Subcutaneous abdominal adipose tissue (tissue), 5 donors: ENCODE measurements around the gene KLHL6.
"Not testable (repeated sequence)": the region's sequence is repeated elsewhere in the genome, so short reads cannot be mapped to it uniquely, and the experiment has no call there.

Experiments used
- H3K27ac ChIP-seq: one replicate; pipeline ENCODE4 v1.7.0; 2013; ENCODE audit warnings: low read depth, mild to moderate bottlenecking, inconsistent platforms, low read length, moderate library complexity
- H3K27me3 ChIP-seq, 5 donors: one replicate each; pipeline ENCODE4 v1.7.0; 2013; ENCODE audit warnings: low read length in 5 of 5, inconsistent platforms in 1 of 5; ENCODE audit not compliant: control insufficient read depth in 5 of 5, insufficient read depth in 4 of 5
- H3K36me3 ChIP-seq, 5 donors: one replicate each; pipeline ENCODE4 v1.7.0; 2013; ENCODE audit warnings: low read length in 5 of 5; ENCODE audit not compliant: control insufficient read depth in 5 of 5, insufficient read depth in 5 of 5
- H3K4me1 ChIP-seq, 5 donors: one replicate each; pipeline ENCODE4 v1.7.0; 2013; ENCODE audit warnings: low read length in 5 of 5, mild to moderate bottlenecking in 3 of 5, moderate library complexity in 1 of 5; ENCODE audit not compliant: control insufficient read depth in 5 of 5, insufficient read depth in 5 of 5
- H3K4me3 ChIP-seq, 5 donors: one replicate each; pipeline ENCODE4 v1.7.0; 2013; ENCODE audit warnings: low read length in 5 of 5, low read depth in 1 of 5
- H3K9ac ChIP-seq, 5 donors: one replicate each; pipeline ENCODE4 v1.7.0; 2013; ENCODE audit warnings: low read length in 5 of 5, mild to moderate bottlenecking in 4 of 5, moderate library complexity in 3 of 5
- H3K9me3 ChIP-seq, 5 donors: one replicate each; pipeline ENCODE4 v1.7.0; 2013; ENCODE audit warnings: low read length in 5 of 5; ENCODE audit not compliant: control insufficient read depth in 5 of 5
- donor health status: healthy.
- donor health status: healthy.
- donor health status: healthy.
- donor health status: healthy.
- donor health status: healthy.

Gene KLHL6

DNA sequence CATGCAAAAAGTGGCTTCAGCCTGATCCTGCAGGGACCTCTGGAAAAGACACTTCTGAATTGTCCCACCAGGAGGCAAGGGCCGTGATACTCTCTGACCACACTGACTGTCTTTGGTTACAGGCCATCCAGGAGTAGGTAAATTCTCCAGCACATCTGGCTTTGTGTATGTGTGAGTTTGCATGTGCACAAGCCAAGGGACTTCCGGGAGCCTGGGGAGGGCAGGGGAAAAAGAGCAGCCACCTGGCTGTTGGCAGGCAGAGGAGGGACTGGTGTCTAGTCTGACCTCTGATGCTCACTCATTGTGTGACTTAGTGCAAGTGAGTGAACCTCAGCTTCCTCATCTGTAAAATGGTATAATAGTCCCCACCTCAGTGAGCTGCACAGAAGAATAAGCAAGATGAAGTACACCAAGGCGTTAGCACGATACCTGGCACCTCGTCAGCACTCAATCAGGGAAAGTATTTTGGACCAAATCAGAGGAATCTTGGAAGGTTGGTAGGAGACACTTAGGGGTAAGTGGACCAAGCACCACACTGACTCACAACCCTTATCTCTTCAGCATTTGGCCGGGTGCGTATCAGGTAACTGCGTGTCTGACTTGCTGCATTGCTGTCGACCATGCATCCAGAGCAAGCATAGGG, 19.1 kb downstream of the KLHL6 start:
- no peak overlapping the region for H3K27ac ChIP-seq
- no peak overlapping the region for H3K9ac ChIP-seq
- H3K9me3 ChIP-seq = no peaks in the 10 kb centered on the region
- H3K27me3 ChIP-seq = peaks cover 0 to 3% (median 0%) of the 10 kb centered on the region in 5 donors
- no peaks in the 10 kb centered on the region for H3K36me3 ChIP-seq
- H3K4me1 ChIP-seq = peaks cover 5 to 37% (median 22%) of the 10 kb centered on the region in 5 donors
- no peak overlapping the region for H3K4me3 ChIP-seq

GRCh38 chr3:183534249-183534648, 21.3 kb downstream of the KLHL6 start:
- Histone ChIP-seq H3K27me3 (peaks cover 0 to 3% (median 0%) of the 10 kb centered on the region in 5 donors), H3K9me3 (no peaks in the 10 kb centered on the region), H3K36me3 (no peaks in the 10 kb centered on the region), H3K27ac (no peak overlapping the region), H3K4me3 (no peak overlapping the region), H3K9ac (no peak overlapping the region), H3K4me1 (peaks cover 6 to 38% (median 14%) of the 10 kb centered on the region in 5 donors)

- H3K36me3 ChIP-seq = no peaks in the 10 kb centered on the region
- no peak overlapping the region for H3K9ac ChIP-seq
- no peak overlapping the region for H3K27ac ChIP-seq
- H3K9me3 ChIP-seq = no peaks in the 10 kb centered on the region
- H3K4me3 ChIP-seq = no peak overlapping the region
- H3K4me1 ChIP-seq = peaks cover 6 to 32% (median 14%) of the 10 kb centered on the region in 5 donors
- H3K27me3 ChIP-seq = peaks cover 0 to 3% (median 0%) of the 10 kb centered on the region in 5 donors
Observed at GRCh38 chr3:183533412-183534132, 21.9 kb downstream of the KLHL6 start.

- Histone ChIP-seq H3K27me3 (peaks cover 0 to 3% (median 0%) of the 10 kb centered on the region in 5 donors), H3K9ac (no peak overlapping the region), H3K4me1 (peaks cover 6 to 29% (median 12%) of the 10 kb centered on the region in 5 donors), H3K36me3 (no peaks in the 10 kb centered on the region), H3K9me3 (no peaks in the 10 kb centered on the region), H3K27ac (no peak overlapping the region), H3K4me3 (no peak overlapping the region)
Observed at GRCh38 chr3:183532620-183533411, 22.7 kb downstream of the KLHL6 start.

DNA sequence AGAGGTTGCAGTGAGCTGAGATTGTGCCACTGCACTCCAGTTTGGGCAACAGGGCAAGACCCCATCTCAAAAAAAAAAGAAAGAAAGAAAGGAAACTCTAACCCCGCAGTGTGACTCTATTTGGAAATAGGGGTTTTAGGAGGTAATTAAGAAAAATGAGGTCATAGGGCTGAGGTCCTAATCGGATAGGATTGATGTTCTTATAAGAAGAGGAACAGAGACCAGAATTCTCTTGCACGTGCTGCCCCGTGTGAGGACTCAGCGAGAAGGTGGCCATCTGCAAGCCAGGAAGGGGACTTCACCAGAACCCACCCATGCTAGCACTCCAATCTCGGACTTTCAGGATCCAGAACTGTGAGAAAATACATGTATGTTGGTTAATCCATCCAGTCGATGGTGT, 25.8 kb downstream of the KLHL6 start:
- H3K4me1 ChIP-seq = peaks cover 0 to 15% (median 1%) of the 10 kb centered on the region in 5 donors
- H3K36me3 ChIP-seq = no peaks in the 10 kb centered on the region
- peaks cover 0 to 3% (median 0%) of the 10 kb centered on the region in 5 donors for H3K27me3 ChIP-seq
- no peak overlapping the region for H3K4me3 ChIP-seq
- peak overlapping the region; percentile 49 for H3K27ac ChIP-seq
- no peak overlapping the region for H3K9ac ChIP-seq
- H3K9me3 ChIP-seq = no peaks in the 10 kb centered on the region

- Histone ChIP-seq H3K36me3 (no peaks in the 10 kb centered on the region), H3K9me3 (no peaks in the 10 kb centered on the region), H3K4me1 (peaks cover 0 to 18% (median 1%) of the 10 kb centered on the region in 5 donors), H3K27ac (no peak overlapping the region), H3K9ac (no peak overlapping the region), H3K27me3 (peaks cover 0 to 3% (median 0%) of the 10 kb centered on the region in 5 donors), H3K4me3 (no peak overlapping the region)
Observed at GRCh38 chr3:183529185-183529584, 26.3 kb downstream of the KLHL6 start.

DNA sequence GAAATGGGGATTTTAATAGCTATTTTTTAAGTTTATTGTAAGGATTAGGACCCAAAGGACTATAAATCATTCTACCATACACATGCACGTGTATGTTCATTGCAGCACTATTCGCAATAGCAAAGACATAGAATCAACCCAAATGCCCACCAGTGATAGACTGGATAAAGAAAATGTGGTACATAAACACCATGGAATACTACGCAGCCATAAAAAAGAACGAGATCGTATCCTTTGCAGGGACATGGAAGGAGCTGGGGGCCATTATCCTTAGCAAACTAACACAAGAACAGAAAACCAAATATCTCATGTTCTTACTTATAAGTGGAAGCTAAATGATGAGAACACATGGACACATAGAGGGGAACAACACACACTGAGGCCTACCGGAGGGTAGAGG, 26.7 kb downstream of the KLHL6 start:
- not testable (repeated sequence) for H3K36me3 ChIP-seq, H3K27ac ChIP-seq, H3K4me3 ChIP-seq, H3K27me3 ChIP-seq, H3K9ac ChIP-seq, H3K9me3 ChIP-seq
- H3K4me1 ChIP-seq = peaks cover 0 to 18% (median 1%) of the 10 kb centered on the region in 5 donors

- H3K9ac ChIP-seq = no peak overlapping the region
- no peak overlapping the region for H3K27ac ChIP-seq
- no peaks in the 10 kb centered on the region for H3K36me3 ChIP-seq
- H3K4me1 ChIP-seq = peaks cover 0 to 18% (median 1%) of the 10 kb centered on the region in 5 donors
- no peaks in the 10 kb centered on the region for H3K9me3 ChIP-seq
- H3K27me3 ChIP-seq = peaks cover 0 to 2% (median 0%) of the 10 kb centered on the region in 5 donors
- no peak overlapping the region for H3K4me3 ChIP-seq
Observed at GRCh38 chr3:183527428-183528379, 27.8 kb downstream of the KLHL6 start.

DNA sequence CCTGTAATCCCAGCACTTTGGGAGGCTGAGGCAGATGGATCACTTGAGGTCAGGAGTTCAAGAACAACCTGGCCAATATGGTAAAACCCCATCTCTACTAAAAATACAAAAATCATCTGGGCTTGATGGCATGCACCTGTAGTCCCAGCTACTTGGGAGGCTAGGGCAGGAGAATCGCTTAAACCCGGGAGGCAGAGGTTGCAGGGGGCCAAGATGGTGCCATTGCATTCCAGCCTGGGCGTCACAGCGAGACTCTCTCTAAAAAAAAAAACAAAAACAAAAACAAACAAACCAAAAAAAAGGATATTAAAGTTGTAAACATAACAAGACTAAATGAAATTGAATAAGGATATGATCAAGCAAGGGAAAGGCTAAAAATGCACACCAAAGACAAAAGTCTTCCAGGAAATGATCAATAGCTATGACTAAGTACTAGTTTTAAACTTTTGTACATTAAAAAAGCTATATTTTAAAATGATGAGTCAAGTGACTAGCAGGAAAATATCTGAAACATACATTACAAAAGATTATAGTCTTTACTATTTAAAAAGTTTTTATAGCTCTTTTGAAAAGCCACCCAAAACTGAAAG, 28.6 kb downstream of the KLHL6 start:
- H3K27me3 ChIP-seq = no peaks in the 10 kb centered on the region
- H3K27ac ChIP-seq = no peak overlapping the region
- H3K9me3 ChIP-seq = no peaks in the 10 kb centered on the region
- H3K36me3 ChIP-seq = no peaks in the 10 kb centered on the region
- no peak overlapping the region for H3K4me3 ChIP-seq
- H3K9ac ChIP-seq = no peak overlapping the region
- peaks cover 0 to 18% (median 1%) of the 10 kb centered on the region in 5 donors for H3K4me1 ChIP-seq
